ENCODE results near the gene ZNF766. TPM values are rescaled to one million over a fixed set of nuclear protein-coding genes. Genes with fewer than 3 reads are reported as not detected.

The ZNF766 gene
- total RNA-seq, 4 donors from 2014 or later, result 1.8 to 26.9 (median 20.1) TPM

GRCh38 chr19:52273301-52273700, 3.9 kb downstream of the ZNF766 start:
- Histone ChIP-seq H3K4me1 (peaks cover 3 to 7% of the 10 kb centered on the region in 2 donors), H3K27me3 (no peaks in the 10 kb centered on the region), H3K4me3 (no peak overlapping the region), H3K36me3 (no peaks in the 10 kb centered on the region), H3K27ac (no peak overlapping the region), H3K9me3 (no peaks in the 10 kb centered on the region)
- no peak for TF ChIP-seq POLR2A (IDR thresholded peaks at IDR 0.05)
- no peak for TF ChIP-seq CTCF (IDR thresholded peaks at IDR 0.05)
- no peak for DNase-seq
- intact Hi-C loops (cut with DNase I; ENCODE audit: low total_unique reads), result no loop called here

GRCh38 chr19:52274191-52274590, 4.8 kb downstream of the ZNF766 start:
- H3K4me1 ChIP-seq, result peaks cover 0 to 7% of the 10 kb centered on the region in 2 donors
- intact Hi-C loops (cut with DNase I; ENCODE audit: low total_unique reads), result no loop called here
- no peak for DNase-seq
- H3K36me3 ChIP-seq, result no peaks in the 10 kb centered on the region
- TF ChIP-seq POLR2A (IDR thresholded peaks at IDR 0.05), result no peak
- no peak for TF ChIP-seq CTCF (IDR thresholded peaks at IDR 0.05)
- H3K27me3 ChIP-seq, result no peaks in the 10 kb centered on the region
- no peak overlapping the region for H3K4me3 ChIP-seq
- no peak overlapping the region for H3K27ac ChIP-seq
- no peaks in the 10 kb centered on the region for H3K9me3 ChIP-seq

GRCh38 chr19:52275988-52276387, 6.6 kb downstream of the ZNF766 start:
- no peaks in the 10 kb centered on the region for H3K9me3 ChIP-seq
- H3K27ac ChIP-seq, result no peak overlapping the region
- intact Hi-C loops (cut with DNase I; ENCODE audit: low total_unique reads), result no loop called here
- no peak for TF ChIP-seq POLR2A (IDR thresholded peaks at IDR 0.05)
- no peak for TF ChIP-seq CTCF (IDR thresholded peaks at IDR 0.05)
- peaks cover 0 to 6% of the 10 kb centered on the region in 2 donors for H3K4me1 ChIP-seq
- no peaks in the 10 kb centered on the region for H3K36me3 ChIP-seq
- no peak overlapping the region for H3K4me3 ChIP-seq
- H3K27me3 ChIP-seq, result no peaks in the 10 kb centered on the region
- no peak for DNase-seq

GRCh38 chr19:52277471-52277870, 8.1 kb downstream of the ZNF766 start:
- DNase-seq, result no peak
- intact Hi-C loops (cut with DNase I; ENCODE audit: low total_unique reads), result no loop called here
- H3K27me3 ChIP-seq, result no peaks in the 10 kb centered on the region
- H3K9me3 ChIP-seq, result no peaks in the 10 kb centered on the region
- H3K27ac ChIP-seq, result no peak overlapping the region
- H3K4me3 ChIP-seq, result no peak overlapping the region
- no peaks in the 10 kb centered on the region for H3K36me3 ChIP-seq
- no peaks in the 10 kb centered on the region for H3K4me1 ChIP-seq
- TF ChIP-seq CTCF (IDR thresholded peaks at IDR 0.05) (no peak), POLR2A (IDR thresholded peaks at IDR 0.05) (no peak)

- intact Hi-C loops (cut with DNase I; ENCODE audit: low total_unique reads), result no loop called here
- H3K9me3 ChIP-seq, result no peaks in the 10 kb centered on the region
- no peak overlapping the region for H3K4me3 ChIP-seq
- H3K4me1 ChIP-seq, result no peaks in the 10 kb centered on the region
- TF ChIP-seq POLR2A (IDR thresholded peaks at IDR 0.05) (no peak), CTCF (IDR thresholded peaks at IDR 0.05) (no peak)
- no peak overlapping the region for H3K27ac ChIP-seq
- H3K27me3 ChIP-seq, result no peaks in the 10 kb centered on the region
- no peaks in the 10 kb centered on the region for H3K36me3 ChIP-seq
- DNase-seq, result no peak
These were observed 16.9 kb downstream of the ZNF766 start for GRCh38 chr19:52286256-52286655.
